HG03442 (cell line): ENCODE results near the gene EPHA3.

Experiments used
- ATAC-seq: cut with Tn5 transposase; IDR thresholded peaks from one replicate; pipeline ENCODE4 v1.9.1; 2021; ENCODE audit warnings: mild to moderate bottlenecking, moderate library complexity; ENCODE audit not compliant: unreplicated experiment

EPHA3 gene

DNA sequence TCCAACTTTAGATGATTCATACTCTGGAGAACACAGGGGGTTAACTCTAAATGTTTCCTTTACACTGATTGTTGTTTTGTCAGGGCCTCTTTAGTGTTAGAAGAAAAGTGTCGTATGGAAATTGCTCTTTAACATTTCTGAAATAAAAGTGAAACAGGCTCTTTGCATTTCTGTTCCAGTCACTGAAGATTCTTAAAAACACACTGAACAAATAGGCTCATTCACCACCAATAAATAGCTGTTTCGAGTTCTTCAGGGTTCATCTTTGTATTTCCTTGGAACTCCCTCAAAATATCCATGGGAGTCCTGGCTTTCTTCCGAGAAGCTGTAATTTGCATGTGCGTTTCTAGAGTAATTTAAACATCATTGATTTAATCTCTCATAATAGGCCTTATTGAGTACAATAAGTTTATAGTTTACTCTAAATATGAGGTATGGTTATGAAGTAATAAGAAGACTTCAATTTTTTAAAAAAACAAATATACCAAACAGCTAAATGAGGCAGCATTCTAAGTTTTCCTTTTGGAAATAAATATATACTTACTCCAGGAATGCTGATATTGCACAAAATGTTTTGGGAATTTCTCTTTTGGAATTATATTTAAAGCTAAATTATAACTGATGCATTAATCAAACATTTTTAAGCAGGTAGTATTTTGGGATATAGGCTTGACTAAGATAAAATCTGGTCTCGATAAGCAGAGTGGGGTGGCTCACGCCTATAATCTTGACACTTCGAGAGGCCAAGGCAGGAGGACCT is 327.4 kb downstream of the EPHA3 start:
- no peak for ATAC-seq

- ATAC-seq, result no peak
These were observed 329.4 kb downstream of the EPHA3 start for GRCh38 chr3:89436846-89437245.

DNA sequence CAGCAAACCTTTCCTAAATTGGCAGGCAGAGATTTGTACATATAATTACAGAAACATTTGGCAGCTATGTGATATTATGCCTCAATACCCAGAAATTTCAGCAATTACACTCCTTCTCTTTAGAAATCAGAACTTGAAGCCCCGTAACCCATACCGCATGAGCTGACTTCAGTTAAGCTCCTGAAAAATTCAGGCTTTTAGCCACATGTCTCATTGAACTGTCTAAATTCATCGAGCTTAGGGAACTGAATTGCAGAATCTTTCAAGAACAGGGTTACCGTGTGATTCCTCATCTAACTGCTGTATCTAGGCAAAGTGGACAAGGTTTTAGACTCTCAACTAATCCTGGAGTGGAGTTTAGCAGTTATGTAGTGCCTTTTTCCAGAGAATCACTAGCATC is 333.0 kb downstream of the EPHA3 start:
- no peak for ATAC-seq

- no peak for ATAC-seq
These were observed 333.7 kb downstream of the EPHA3 start for GRCh38 chr3:89441141-89441540.

DNA sequence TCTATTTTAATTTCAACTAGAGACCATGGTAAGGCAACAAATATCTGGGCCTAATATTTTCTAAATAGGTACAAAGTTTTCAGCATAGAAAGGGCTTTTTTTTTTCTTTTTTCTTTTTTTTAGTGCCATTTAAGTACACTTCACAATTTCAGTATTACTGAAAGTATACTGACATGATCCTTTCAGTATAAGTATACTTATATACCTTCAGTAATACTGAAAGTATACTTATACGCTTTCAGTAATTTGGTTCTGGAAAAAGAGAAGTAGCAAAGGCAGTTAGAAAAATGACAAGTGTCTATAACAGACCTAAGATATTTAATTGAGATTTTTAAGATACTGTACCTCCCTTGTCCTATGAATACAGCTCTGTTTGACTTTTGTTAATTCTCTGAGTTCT is 339.2 kb downstream of the EPHA3 start:
- ATAC-seq, result no peak

- no peak for ATAC-seq
These were observed 339.8 kb downstream of the EPHA3 start for GRCh38 chr3:89447243-89447642.

- ATAC-seq, result no peak
These were observed 341.7 kb downstream of the EPHA3 start for GRCh38 chr3:89449086-89449485.

DNA sequence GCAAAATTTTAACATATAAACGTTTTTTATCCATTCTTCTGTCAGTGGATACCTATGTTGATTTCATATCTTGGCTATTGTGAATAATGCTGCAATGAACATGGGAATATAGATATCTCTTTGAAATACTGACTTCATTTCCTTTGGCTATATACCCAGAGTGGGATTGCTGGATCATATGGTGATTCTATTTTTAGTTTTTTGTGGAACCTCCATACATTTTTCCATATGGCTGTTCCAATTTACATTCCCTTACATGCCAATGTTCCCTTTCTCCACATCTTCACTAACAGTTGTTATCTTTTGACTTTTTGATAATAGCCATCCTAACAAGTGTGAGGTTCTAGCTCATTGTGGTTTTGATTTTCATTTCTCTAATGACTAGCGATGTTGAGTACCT is 344.6 kb downstream of the EPHA3 start:
- no peak for ATAC-seq

- no peak for ATAC-seq
These were observed 347.8 kb downstream of the EPHA3 start for GRCh38 chr3:89455240-89455639.

GRCh38 chr3:89467898-89468363 is 360.5 kb downstream of the EPHA3 start:
- no peak for ATAC-seq

GRCh38 chr3:89472101-89472500 is 364.7 kb downstream of the EPHA3 start:
- no peak for ATAC-seq

DNA sequence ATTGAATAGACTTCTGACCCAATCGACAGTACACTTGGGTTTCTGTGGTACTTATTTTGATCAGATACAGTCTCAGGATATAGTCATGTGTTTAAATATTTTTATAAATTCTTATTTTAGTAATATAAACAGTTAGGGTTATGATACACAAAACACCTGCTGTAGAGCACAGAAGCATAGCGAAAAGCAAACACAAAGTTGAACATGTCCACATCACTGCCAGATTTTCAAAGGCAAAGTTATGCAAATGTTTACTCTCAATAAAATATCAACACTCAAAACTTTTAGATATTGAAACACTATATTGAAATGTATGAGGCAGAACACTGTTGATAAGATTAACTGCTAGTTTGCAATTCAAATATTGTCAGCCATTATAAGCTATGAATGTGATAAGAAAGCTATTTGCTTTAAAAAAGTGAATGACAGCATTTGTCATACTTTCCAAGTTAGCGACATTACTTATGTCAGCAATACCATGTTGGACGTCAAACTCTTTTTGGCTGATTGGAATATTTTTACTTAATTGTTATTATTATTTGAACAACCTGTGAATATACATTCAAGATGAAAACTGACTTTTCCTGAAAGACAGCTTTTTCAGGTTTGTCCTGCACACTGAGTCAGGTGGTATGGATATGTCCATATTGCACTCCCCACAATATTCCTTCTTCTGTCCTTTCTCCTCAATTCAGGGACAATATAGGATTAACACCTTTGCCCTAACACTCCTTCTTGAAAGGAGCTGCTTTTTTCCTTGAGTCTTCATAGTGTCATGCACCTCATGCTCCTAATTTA is 367.1 kb downstream of the EPHA3 start:
- ATAC-seq, result no peak

- ATAC-seq, result no peak
These were observed 381.6 kb downstream of the EPHA3 start for GRCh38 chr3:89488800-89489580.

- no peak for ATAC-seq
These were observed 382.7 kb downstream of the EPHA3 start for GRCh38 chr3:89490129-89490528.

- no peak for ATAC-seq
These were observed 387.3 kb downstream of the EPHA3 start for GRCh38 chr3:89494734-89495133.

- no peak for ATAC-seq
These were observed 396.5 kb downstream of the EPHA3 start for GRCh38 chr3:89503891-89504391.

DNA sequence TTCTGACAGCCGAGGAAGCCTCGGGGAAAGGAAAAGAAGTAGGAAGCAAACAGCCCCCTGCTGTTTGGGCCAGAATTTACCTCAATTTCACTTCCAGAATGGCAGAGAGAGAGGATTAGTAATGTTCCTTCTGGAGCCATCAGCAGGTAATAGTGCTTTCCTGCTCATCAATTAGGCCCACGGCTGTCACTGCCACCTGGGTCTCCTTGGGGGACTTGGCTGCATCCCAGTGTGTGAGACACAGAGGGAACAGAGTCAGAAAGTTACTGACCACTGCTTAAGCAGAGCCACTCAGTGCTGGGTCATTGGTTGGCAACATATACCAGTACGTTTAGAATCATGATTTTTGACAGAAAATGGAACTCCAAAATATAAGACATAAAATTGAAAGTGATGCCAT is 397.0 kb downstream of the EPHA3 start:
- ATAC-seq, result no peak

DNA sequence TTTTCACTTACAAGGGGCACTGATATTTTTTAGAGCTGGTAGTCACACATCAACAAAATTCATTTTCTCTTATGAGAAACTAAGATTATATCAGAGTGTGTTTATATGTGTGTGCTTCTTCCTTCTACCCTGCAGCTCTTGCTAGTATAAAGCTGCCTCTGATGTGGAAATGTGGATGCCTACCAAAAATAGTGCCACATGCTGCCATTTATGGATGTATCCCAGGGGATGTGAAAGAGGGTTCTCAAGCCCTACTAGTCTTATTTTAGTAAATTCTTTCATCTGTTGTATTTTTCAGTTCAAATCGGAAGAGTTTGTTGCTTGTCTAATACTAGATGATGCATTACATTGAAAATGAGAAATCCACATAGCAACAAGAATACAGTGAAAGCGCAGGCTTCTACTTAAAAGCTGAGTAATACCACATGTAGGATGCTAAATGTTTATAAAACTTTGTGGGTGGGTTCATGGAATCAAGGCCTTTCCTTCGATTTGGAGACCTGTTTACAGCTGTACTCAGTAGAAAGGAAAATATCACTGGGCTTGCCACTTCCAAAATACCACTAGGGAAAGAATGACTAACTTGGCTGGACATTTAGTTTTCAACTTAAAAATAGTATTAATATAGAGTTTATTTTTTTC is 399.2 kb downstream of the EPHA3 start:
- ATAC-seq, result no peak

GRCh38 chr3:89521328-89521727 is 413.9 kb downstream of the EPHA3 start:
- no peak for ATAC-seq

- no peak for ATAC-seq
These were observed 414.7 kb downstream of the EPHA3 start for GRCh38 chr3:89522155-89522554.

DNA sequence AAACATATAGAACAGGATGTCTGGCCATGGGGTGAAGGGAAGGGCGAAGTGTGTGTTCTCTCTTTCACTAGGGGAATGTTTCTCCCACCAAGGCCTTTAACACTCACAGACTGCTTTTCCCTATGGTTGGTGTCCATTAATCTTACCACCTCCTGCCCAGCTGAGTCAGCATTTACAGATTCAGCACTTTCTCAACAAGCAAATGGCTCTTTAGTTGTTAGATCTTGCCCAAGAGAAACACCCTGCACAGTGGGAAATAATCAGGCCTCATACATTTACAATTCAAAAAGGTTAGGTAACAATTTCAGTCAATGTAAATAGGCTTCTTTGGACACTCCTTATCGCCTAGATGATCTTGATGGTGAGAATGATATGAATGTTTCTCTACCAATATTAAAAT is 418.2 kb downstream of the EPHA3 start:
- ATAC-seq, result no peak
